ENCODE data around the gene PMVK. TPM values are rescaled to one million over a fixed set of nuclear protein-coding genes. Genes with fewer than 3 reads are reported as not detected.

The PMVK gene
- total and polyA plus RNA-seq, 2 donors (not counting 1 experiment from before 2014, with no cell fraction given): 10.1 to 25.1 TPM

- Histone ChIP-seq H3K79me2 (ENCODE audit: control insufficient read depth, insufficient read depth, low read length) (no peaks in the 10 kb centered on the region), H2AFZ (ENCODE audit: low read length) (no peak overlapping the region), H3K4me3 (replicated peaks in 1 of 4; ENCODE audit: control extremely low read depth in 1 of 4, insufficient read depth in 1 of 4, low read depth in 3 of 4, low read length in 4 of 4) (no peak overlapping the region), H3K9ac (ENCODE audit: insufficient read depth, low read length) (no peak overlapping the region), H3K4me1 (ENCODE audit: control insufficient read depth, extremely low read depth, insufficient read depth, low read length) (no peaks in the 10 kb centered on the region), H3K36me3 (ENCODE audit: control insufficient read depth, insufficient read depth, low read length) (no peaks in the 10 kb centered on the region), H4K20me1 (ENCODE audit: control insufficient read depth, extremely low read depth, insufficient read depth, low read length) (no peaks in the 10 kb centered on the region), H3K9me3 (ENCODE audit: control insufficient read depth, insufficient read depth, low read depth, low read length) (no peaks in the 10 kb centered on the region), H3K4me2 (ENCODE audit: extremely low read depth, insufficient read depth, low read length) (no peak overlapping the region), H3K27me3 (ENCODE audit: control insufficient read depth, insufficient read depth, low read length) (peaks cover 23% of the 10 kb centered on the region), H3K27ac (ENCODE audit: insufficient read depth, low read length) (no peak overlapping the region)
- TF ChIP-seq CTCF (conservative IDR thresholded peaks at IDR 0.05 in 1 of 2, IDR thresholded peaks at IDR 0.05 in 1 of 2; ENCODE audit: low read depth in 1 of 2, low read length in 2 of 2): no peak
- no peak for TF ChIP-seq EZH2 (IDR thresholded peaks at IDR 0.05; ENCODE audit: low read length, missing control alignments)
- DNase-seq (ENCODE audit: low read depth in 2 of 2): no peak
These were observed 47.8 kb downstream of the PMVK start for GRCh38 chr1:154888757-154889156.

GRCh38 chr1:154886281-154887015, 50.1 kb downstream of the PMVK start:
- Histone ChIP-seq H3K79me2 (ENCODE audit: control insufficient read depth, insufficient read depth, low read length) (no peaks in the 10 kb centered on the region), H3K9me3 (ENCODE audit: control insufficient read depth, insufficient read depth, low read depth, low read length) (no peaks in the 10 kb centered on the region), H3K27ac (ENCODE audit: insufficient read depth, low read length) (no peak overlapping the region), H3K4me2 (ENCODE audit: extremely low read depth, insufficient read depth, low read length) (no peak overlapping the region), H3K36me3 (ENCODE audit: control insufficient read depth, insufficient read depth, low read length) (no peaks in the 10 kb centered on the region), H3K4me1 (ENCODE audit: control insufficient read depth, extremely low read depth, insufficient read depth, low read length) (no peaks in the 10 kb centered on the region), H3K4me3 (replicated peaks in 1 of 4; ENCODE audit: control extremely low read depth in 1 of 4, insufficient read depth in 1 of 4, low read depth in 3 of 4, low read length in 4 of 4) (no peak overlapping the region), H3K27me3 (ENCODE audit: control insufficient read depth, insufficient read depth, low read length) (peaks cover 28% of the 10 kb centered on the region), H4K20me1 (ENCODE audit: control insufficient read depth, extremely low read depth, insufficient read depth, low read length) (no peaks in the 10 kb centered on the region), H2AFZ (ENCODE audit: low read length) (no peak overlapping the region), H3K9ac (ENCODE audit: insufficient read depth, low read length) (no peak overlapping the region)
- TF ChIP-seq EZH2 (IDR thresholded peaks at IDR 0.05; ENCODE audit: low read length, missing control alignments) (no peak), CTCF (conservative IDR thresholded peaks at IDR 0.05 in 1 of 2, IDR thresholded peaks at IDR 0.05 in 1 of 2; ENCODE audit: low read depth in 1 of 2, low read length in 2 of 2) (no peak)
- no peak for DNase-seq (ENCODE audit: low read depth in 2 of 2)

- Histone ChIP-seq H3K9ac (ENCODE audit: insufficient read depth, low read length) (no peak overlapping the region), H2AFZ (ENCODE audit: low read length) (no peak overlapping the region), H3K9me3 (ENCODE audit: control insufficient read depth, insufficient read depth, low read depth, low read length) (no peaks in the 10 kb centered on the region), H3K79me2 (ENCODE audit: control insufficient read depth, insufficient read depth, low read length) (no peaks in the 10 kb centered on the region), H3K4me1 (ENCODE audit: control insufficient read depth, extremely low read depth, insufficient read depth, low read length) (no peaks in the 10 kb centered on the region), H3K4me3 (replicated peaks in 1 of 4; ENCODE audit: control extremely low read depth in 1 of 4, insufficient read depth in 1 of 4, low read depth in 3 of 4, low read length in 4 of 4) (no peak overlapping the region), H3K36me3 (ENCODE audit: control insufficient read depth, insufficient read depth, low read length) (no peaks in the 10 kb centered on the region), H3K4me2 (ENCODE audit: extremely low read depth, insufficient read depth, low read length) (no peak overlapping the region), H3K27me3 (ENCODE audit: control insufficient read depth, insufficient read depth, low read length) (peaks cover 35% of the 10 kb centered on the region), H4K20me1 (ENCODE audit: control insufficient read depth, extremely low read depth, insufficient read depth, low read length) (no peaks in the 10 kb centered on the region), H3K27ac (ENCODE audit: insufficient read depth, low read length) (no peak overlapping the region)
- TF ChIP-seq EZH2 (IDR thresholded peaks at IDR 0.05; ENCODE audit: low read length, missing control alignments) (no peak), CTCF (conservative IDR thresholded peaks at IDR 0.05 in 1 of 2, IDR thresholded peaks at IDR 0.05 in 1 of 2; ENCODE audit: low read depth in 1 of 2, low read length in 2 of 2) (no peak)
- DNase-seq (ENCODE audit: low read depth in 2 of 2): peak in 1 of 2 donors; percentile 26
These were observed 51.4 kb downstream of the PMVK start for GRCh38 chr1:154884869-154885701.
